IMR-90 (cell line): ENCODE results near the gene HCN2. TPM values are rescaled to one million over a fixed set of nuclear protein-coding genes. Genes with fewer than 3 reads are reported as not detected.

Experiments used
- ATAC-seq: fragments of 200-7000 bp; cut with Tn5 transposase; 2 replicates; pipeline ENCODE4 v1.9.1; 2020; ENCODE audit warnings: low read depth, mild to moderate bottlenecking, moderate library complexity
- BruUV-seq: library from RNA; stranded (reverse); fragments of 400-500 nt; replicated peaks from 2 replicates; lab custom pipeline; 2021; lab: Mats Ljungman, UMichigan
- CTCF ChIA-PET: fragments of 300-600 bp; formaldehyde crosslinking; extraction: SDS; loops from one replicate; lab custom pipeline; 2021; ENCODE audit warnings: antibody characterized with exemption; lab: Yijun Ruan, JAX
- POLR2A ChIA-PET: fragments of 300-600 bp; sonication (Branson Sonifier 250); formaldehyde crosslinking; loops from one replicate; lab custom pipeline; 2022; ENCODE audit warnings: antibody characterized with exemption; ENCODE audit not compliant: unreplicated experiment; lab: Charles Lee
- DNase-seq: peaks from one replicate; pipeline ENCODE4 v3.0.0; 2013
- H2AFZ ChIP-seq: replicated peaks from 2 replicates; pipeline ENCODE3; 2013; ENCODE audit warnings: low read length, mild to moderate bottlenecking; ENCODE audit not compliant: poor library complexity
- H2AK5ac ChIP-seq: 2 replicates; pipeline ENCODE4 v1.6.1; 2013; ENCODE audit warnings: low read depth, low read length, inconsistent platforms
- H2AK9ac ChIP-seq: replicated peaks from 2 replicates; pipeline ENCODE3; 2013; ENCODE audit warnings: mild to moderate bottlenecking, low read depth, low read length, moderate library complexity; ENCODE audit not compliant: poor library complexity
- H2BK120ac ChIP-seq: 2 replicates; pipeline ENCODE4 v1.6.1; 2013; ENCODE audit warnings: low read depth, low read length, inconsistent platforms
- H2BK15ac ChIP-seq: 3 replicates; pipeline ENCODE4 v1.6.1; 2013; ENCODE audit warnings: low read depth, low read length, inconsistent platforms
- H2BK20ac ChIP-seq: 2 replicates; pipeline ENCODE4 v1.6.1; 2013; ENCODE audit warnings: low read depth, mild to moderate bottlenecking, inconsistent platforms, low read length, moderate library complexity
- H2BK5ac ChIP-seq: 2 replicates; pipeline ENCODE4 v1.6.1; 2013; ENCODE audit warnings: mild to moderate bottlenecking, low read depth, low read length, inconsistent platforms; ENCODE audit not compliant: poor library complexity, severe bottlenecking
- H3K14ac ChIP-seq: replicated peaks from 2 replicates; pipeline ENCODE4 v1.6.1; 2013; ENCODE audit warnings: low read depth, low read length, inconsistent platforms
- H3K18ac ChIP-seq: 2 replicates; pipeline ENCODE4 v1.6.1; 2013; ENCODE audit warnings: low read depth, low read length, control low read depth
- H3K23ac ChIP-seq: 2 replicates; pipeline ENCODE4 v1.6.1; 2013; ENCODE audit warnings: low read depth, low read length, inconsistent platforms
- H3K27ac ChIP-seq: 2 replicates; pipeline ENCODE4 v1.5.1; 2013; ENCODE audit warnings: mild to moderate bottlenecking, control low read depth, low read length; ENCODE audit not compliant: insufficient read depth
- H3K27me3 ChIP-seq: 2 replicates; pipeline ENCODE4 v1.6.1; 2013; ENCODE audit warnings: low read length; ENCODE audit not compliant: control insufficient read depth, insufficient read depth
- H3K36me3 ChIP-seq: 2 replicates; pipeline ENCODE4 v1.6.1; 2013; ENCODE audit warnings: low read length, mixed read lengths; ENCODE audit not compliant: control insufficient read depth, insufficient read depth
- H3K4ac ChIP-seq: 2 replicates; pipeline ENCODE4 v1.6.1; 2013; ENCODE audit warnings: low read depth, low read length, inconsistent platforms
- H3K4me1 ChIP-seq: 2 replicates; pipeline ENCODE4 v1.6.1; 2013; ENCODE audit warnings: low read length, mixed read lengths; ENCODE audit not compliant: control insufficient read depth, insufficient read depth
- H3K4me2 ChIP-seq: 2 replicates; pipeline ENCODE4 v1.6.1; 2013; ENCODE audit warnings: low read depth, mild to moderate bottlenecking, control low read depth, low read length, moderate library complexity
- H3K4me3 ChIP-seq: 2 replicates; pipeline ENCODE4 v1.5.1; 2013; ENCODE audit warnings: low read depth, mild to moderate bottlenecking, control low read depth, low read length, moderate library complexity; ENCODE audit not compliant: insufficient read depth
- H3K56ac ChIP-seq: 2 replicates; pipeline ENCODE4 v1.6.1; 2013; ENCODE audit warnings: low read length, inconsistent platforms; ENCODE audit not compliant: insufficient read depth; ENCODE audit errors: extremely low read depth
- H3K79me1 ChIP-seq, 2 experiments: 2 replicates each; pipeline ENCODE4 v1.6.1; 2013; ENCODE audit warnings: low read length in 2 of 2, inconsistent platforms in 1 of 2, low read depth in 1 of 2
- H3K9ac ChIP-seq: 2 replicates; pipeline ENCODE4 v1.6.1; 2013; ENCODE audit warnings: low read depth, low read length, control low read depth
- H3K9me1 ChIP-seq: 2 replicates; pipeline ENCODE4 v1.6.1; 2013; ENCODE audit warnings: low read length, inconsistent platforms; ENCODE audit not compliant: insufficient read depth
- H3K9me3 ChIP-seq: 2 replicates; pipeline ENCODE4 v1.6.1; 2013; ENCODE audit warnings: low read length; ENCODE audit not compliant: control insufficient read depth, insufficient read depth
- H4K20me1 ChIP-seq: 2 replicates; pipeline ENCODE4 v1.6.1; 2013; ENCODE audit warnings: low read length, inconsistent platforms; ENCODE audit not compliant: insufficient read depth
- H4K5ac ChIP-seq: 2 replicates; pipeline ENCODE4 v1.6.1; 2013; ENCODE audit warnings: mild to moderate bottlenecking, low read depth, low read length, control low read depth
- H4K8ac ChIP-seq, 2 experiments: 2 replicates each; pipeline ENCODE4 v1.6.1; 2013; ENCODE audit warnings: low read depth in 2 of 2, low read length in 2 of 2, control low read depth in 1 of 2, inconsistent platforms in 1 of 2
- H4K91ac ChIP-seq: 2 replicates; pipeline ENCODE4 v1.6.1; 2013; ENCODE audit warnings: low read depth, low read length, inconsistent platforms; ENCODE audit not compliant: insufficient read depth
- BHLHE40 ChIP-seq: fragments of 150-350 bp; IDR thresholded peaks from 2 replicates; pipeline ENCODE4 v1.6.1; 2016; ENCODE audit warnings: mild to moderate bottlenecking, low read depth, low read length
- CEBPB ChIP-seq: IDR thresholded peaks from 2 replicates; pipeline ENCODE4 v1.6.1; 2012; ENCODE audit warnings: low read depth, low read length, improper control_type of control experiment
- MAFK ChIP-seq: IDR thresholded peaks from 2 replicates; pipeline ENCODE4 v1.6.1; 2012; ENCODE audit warnings: low read depth, low read length, improper control_type of control experiment
- MXI1 ChIP-seq: IDR thresholded peaks from 2 replicates; pipeline ENCODE4 v1.6.1; 2012; ENCODE audit warnings: low read depth, mild to moderate bottlenecking, low read length, moderate library complexity, borderline replicate concordance
- RAD21 ChIP-seq: IDR thresholded peaks from 2 replicates; pipeline ENCODE4 v1.6.1; 2012; ENCODE audit warnings: low read length, improper control_type of control experiment
- RCOR1 ChIP-seq: IDR thresholded peaks from 2 replicates; pipeline ENCODE4 v1.6.1; 2012; ENCODE audit warnings: mild to moderate bottlenecking, low read length, improper control_type of control experiment; ENCODE audit not compliant: insufficient replicate concordance
- WGBS, 2 experiments: methylation state at CpG; one replicate each; pipeline versions ENCODE4 v1.1.5 to v1.1.7; 2013; ENCODE audit warnings: missing lambda C conversion rate in 2 of 2; ENCODE audit not compliant: insufficient read length in 1 of 2; ENCODE audit errors: extremely low coverage in 2 of 2; 5-methylcytosine and 5-hydroxymethylcytosine counted together
- dilution Hi-C: fragments of 300-500 bp; cut with HindIII; formaldehyde crosslinking; loops from one replicate; pipeline ENCODE4 v1.14.3; 2018; ENCODE audit warnings: low sequenced_read_pairs; ENCODE audit not compliant: unreplicated experiment
- in situ Hi-C: fragments of 300-500 bp; cut with MboI; formaldehyde crosslinking; loops from 3 replicates; pipeline ENCODE4 v1.14.3; 2019; ENCODE audit warnings: low sequenced_read_pairs, inconsistent platforms, mixed read lengths
- intact Hi-C: fragments of 100-400 bp; cut with micrococcal nuclease; formaldehyde crosslinking; loops from 2 replicates; pipeline ENCODE4 v1.10.0; 2022
- polyA plus RNA-seq, 3 experiments: library from polyadenylated mRNA; depleted of rRNA; stranded (reverse); fragments of >200 nt; gene quantifications; 2 replicates each; pipeline ENCODE4 v1.2.3, GENCODE V29; 2012; ENCODE audit warnings: low replicate concordance in 1 of 3
- total RNA-seq: library from RNA; depleted of rRNA; stranded (reverse); fragments of >200 nt; gene quantifications from 2 replicates; pipeline ENCODE4 v1.2.3, GENCODE V29; 2012
- TF ChIP-seq, protein P1 (sequence below): fragments of 150-350 bp; IDR thresholded peaks from 2 replicates; pipeline ENCODE4 v1.6.1; 2016; ENCODE audit warnings: low read depth, mild to moderate bottlenecking, low read length, moderate library complexity, borderline replicate concordance
- TF ChIP-seq, protein P2 (sequence below): conservative IDR thresholded peaks from 2 replicates; pipeline ENCODE4 v1.5.1; 2012; ENCODE audit warnings: mild to moderate bottlenecking, low read depth, low read length, improper control_type of control experiment
- TF ChIP-seq, protein P3 (sequence below): fragments of 150-350 bp; IDR thresholded peaks from 2 replicates; pipeline ENCODE4 v1.6.1; 2017; ENCODE audit warnings: mild to moderate bottlenecking, antibody characterized with exemption, low read length, low read depth

HCN2 gene
- total and polyA plus RNA-seq, 2 of the 4 experiments (the other 2 are of a cell fraction) = 0.72 to 2.6 TPM

DNA sequence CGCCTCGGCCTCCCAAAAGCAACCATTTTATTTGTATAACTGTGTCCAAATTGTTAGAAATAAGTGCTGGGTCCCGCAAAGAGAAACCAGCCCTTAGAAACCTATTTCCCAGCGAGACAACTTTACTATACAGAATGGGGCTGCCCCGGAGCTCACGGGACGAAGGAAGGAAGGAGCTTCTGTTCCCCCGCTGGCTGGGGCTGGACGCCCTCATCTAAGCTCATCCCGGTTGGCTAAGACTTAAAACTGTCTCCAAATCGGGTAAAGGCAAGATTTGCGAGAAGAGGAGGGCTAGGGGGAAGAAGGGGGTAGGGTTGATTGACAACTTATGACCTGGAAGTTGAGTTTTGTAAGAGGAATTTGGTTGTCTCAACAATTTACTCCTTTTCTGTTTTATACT, 29.6 kb upstream of the HCN2 start:
- in situ Hi-C loops = no loop called here
- no CpG with 5 or more reads among the region's 12 CpGs for WGBS, 2 experiments
- no peak for ATAC-seq

More for the DNA sequence above, 29.6 kb upstream of the HCN2 start:
- Histone ChIP-seq H4K5ac (no peak overlapping the region), H3K27me3 (no peaks in the 10 kb centered on the region), H3K9me1 (no peaks in the 10 kb centered on the region), H3K9ac (no peak overlapping the region), H2BK120ac (no peak overlapping the region), H3K4me2 (no peak overlapping the region), H3K4ac (no peak overlapping the region), H4K91ac (no peak overlapping the region), H3K23ac (no peak overlapping the region), H2BK20ac (no peak overlapping the region), H4K8ac (no peak overlapping the region), H2AK5ac (no peak overlapping the region), H2AFZ (no peak overlapping the region), H3K4me1 (peaks cover 6% of the 10 kb centered on the region; the same call in 1 of the 2 replicates), H3K14ac (no peak overlapping the region), H3K79me1 (no peaks in the 10 kb centered on the region), H3K27ac (no peak overlapping the region), H3K56ac (no peak overlapping the region), H2AK9ac (no peak overlapping the region), H3K18ac (no peak overlapping the region), H2BK15ac (no peak overlapping the region), H3K9me3 (no peaks in the 10 kb centered on the region), H3K4me3 (no peak overlapping the region), H2BK5ac (no peak overlapping the region), H3K36me3 (no peaks in the 10 kb centered on the region), H4K20me1 (no peaks in the 10 kb centered on the region)
- dilution Hi-C loops = no loop called here
- intact Hi-C loops = no loop called here
- TF ChIP-seq, protein P1, sequence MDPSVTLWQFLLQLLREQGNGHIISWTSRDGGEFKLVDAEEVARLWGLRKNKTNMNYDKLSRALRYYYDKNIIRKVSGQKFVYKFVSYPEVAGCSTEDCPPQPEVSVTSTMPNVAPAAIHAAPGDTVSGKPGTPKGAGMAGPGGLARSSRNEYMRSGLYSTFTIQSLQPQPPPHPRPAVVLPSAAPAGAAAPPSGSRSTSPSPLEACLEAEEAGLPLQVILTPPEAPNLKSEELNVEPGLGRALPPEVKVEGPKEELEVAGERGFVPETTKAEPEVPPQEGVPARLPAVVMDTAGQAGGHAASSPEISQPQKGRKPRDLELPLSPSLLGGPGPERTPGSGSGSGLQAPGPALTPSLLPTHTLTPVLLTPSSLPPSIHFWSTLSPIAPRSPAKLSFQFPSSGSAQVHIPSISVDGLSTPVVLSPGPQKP = no peak
- TF ChIP-seq BHLHE40 = no peak
- TF ChIP-seq MAFK = no peak
- TF ChIP-seq MXI1 = no peak
- TF ChIP-seq RCOR1 = no peak
- TF ChIP-seq RAD21 = no peak
- no peak for TF ChIP-seq CEBPB
- TF ChIP-seq, protein P2, sequence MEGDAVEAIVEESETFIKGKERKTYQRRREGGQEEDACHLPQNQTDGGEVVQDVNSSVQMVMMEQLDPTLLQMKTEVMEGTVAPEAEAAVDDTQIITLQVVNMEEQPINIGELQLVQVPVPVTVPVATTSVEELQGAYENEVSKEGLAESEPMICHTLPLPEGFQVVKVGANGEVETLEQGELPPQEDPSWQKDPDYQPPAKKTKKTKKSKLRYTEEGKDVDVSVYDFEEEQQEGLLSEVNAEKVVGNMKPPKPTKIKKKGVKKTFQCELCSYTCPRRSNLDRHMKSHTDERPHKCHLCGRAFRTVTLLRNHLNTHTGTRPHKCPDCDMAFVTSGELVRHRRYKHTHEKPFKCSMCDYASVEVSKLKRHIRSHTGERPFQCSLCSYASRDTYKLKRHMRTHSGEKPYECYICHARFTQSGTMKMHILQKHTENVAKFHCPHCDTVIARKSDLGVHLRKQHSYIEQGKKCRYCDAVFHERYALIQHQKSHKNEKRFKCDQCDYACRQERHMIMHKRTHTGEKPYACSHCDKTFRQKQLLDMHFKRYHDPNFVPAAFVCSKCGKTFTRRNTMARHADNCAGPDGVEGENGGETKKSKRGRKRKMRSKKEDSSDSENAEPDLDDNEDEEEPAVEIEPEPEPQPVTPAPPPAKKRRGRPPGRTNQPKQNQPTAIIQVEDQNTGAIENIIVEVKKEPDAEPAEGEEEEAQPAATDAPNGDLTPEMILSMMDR = no peak
- TF ChIP-seq, protein P3, sequence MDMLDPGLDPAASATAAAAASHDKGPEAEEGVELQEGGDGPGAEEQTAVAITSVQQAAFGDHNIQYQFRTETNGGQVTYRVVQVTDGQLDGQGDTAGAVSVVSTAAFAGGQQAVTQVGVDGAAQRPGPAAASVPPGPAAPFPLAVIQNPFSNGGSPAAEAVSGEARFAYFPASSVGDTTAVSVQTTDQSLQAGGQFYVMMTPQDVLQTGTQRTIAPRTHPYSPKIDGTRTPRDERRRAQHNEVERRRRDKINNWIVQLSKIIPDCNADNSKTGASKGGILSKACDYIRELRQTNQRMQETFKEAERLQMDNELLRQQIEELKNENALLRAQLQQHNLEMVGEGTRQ = no peak
- ChIA-PET POLR2A (no interaction called here), CTCF (no interaction called here)
- BruUV-seq = no TSS peak
- DNase-seq = no peak
